GM19463 (cell line): ENCODE measurements around the gene HPSE2.
A peak's percentile ranks its signal among the peaks of the same experiment; 100 is the strongest.

Experiments
- ATAC-seq: cut with Tn5 transposase; IDR thresholded peaks from one replicate; pipeline ENCODE4 v1.9.1; 2021; ENCODE audit warnings: mild to moderate bottlenecking, moderate library complexity; ENCODE audit not compliant: unreplicated experiment

Gene HPSE2

DNA sequence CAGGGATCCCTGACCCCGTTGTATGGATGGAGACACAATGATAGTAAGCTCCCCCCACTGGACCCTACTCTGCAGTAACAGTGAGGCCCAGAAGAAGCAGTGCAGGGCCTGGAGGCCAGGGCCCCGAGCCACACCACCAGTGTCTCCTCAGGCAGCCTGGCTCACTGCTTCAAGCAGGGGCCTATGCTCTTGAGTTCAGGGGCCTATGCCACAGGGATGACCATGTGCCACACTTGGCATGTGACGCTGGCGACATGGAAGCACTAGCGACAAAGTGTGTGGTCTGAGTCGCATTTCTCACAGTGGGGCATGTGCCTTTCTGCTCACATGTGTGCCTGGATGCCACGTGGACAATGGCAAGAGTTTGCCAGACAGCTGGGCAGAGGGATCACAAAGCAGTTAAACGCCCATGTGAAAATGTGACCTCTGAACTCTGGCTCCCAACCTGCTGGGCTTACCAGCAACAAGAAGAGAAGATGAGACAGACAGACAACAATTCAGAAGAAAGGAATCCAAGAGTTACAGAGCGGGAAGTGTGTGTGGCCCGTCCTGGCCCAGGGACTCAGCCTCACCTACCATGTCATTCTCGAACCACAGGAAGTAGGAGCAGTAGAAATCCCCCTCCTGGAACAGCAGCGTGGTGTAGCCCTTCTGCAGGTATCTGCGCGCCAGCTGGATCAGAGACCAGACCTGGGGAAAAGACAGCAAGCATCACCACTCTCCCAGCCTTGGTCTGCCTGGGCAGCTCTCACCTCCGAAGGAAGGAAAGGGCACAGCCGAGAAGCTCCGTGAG, 816.0 kb downstream of the HPSE2 start:
- ATAC-seq = no peak

DNA sequence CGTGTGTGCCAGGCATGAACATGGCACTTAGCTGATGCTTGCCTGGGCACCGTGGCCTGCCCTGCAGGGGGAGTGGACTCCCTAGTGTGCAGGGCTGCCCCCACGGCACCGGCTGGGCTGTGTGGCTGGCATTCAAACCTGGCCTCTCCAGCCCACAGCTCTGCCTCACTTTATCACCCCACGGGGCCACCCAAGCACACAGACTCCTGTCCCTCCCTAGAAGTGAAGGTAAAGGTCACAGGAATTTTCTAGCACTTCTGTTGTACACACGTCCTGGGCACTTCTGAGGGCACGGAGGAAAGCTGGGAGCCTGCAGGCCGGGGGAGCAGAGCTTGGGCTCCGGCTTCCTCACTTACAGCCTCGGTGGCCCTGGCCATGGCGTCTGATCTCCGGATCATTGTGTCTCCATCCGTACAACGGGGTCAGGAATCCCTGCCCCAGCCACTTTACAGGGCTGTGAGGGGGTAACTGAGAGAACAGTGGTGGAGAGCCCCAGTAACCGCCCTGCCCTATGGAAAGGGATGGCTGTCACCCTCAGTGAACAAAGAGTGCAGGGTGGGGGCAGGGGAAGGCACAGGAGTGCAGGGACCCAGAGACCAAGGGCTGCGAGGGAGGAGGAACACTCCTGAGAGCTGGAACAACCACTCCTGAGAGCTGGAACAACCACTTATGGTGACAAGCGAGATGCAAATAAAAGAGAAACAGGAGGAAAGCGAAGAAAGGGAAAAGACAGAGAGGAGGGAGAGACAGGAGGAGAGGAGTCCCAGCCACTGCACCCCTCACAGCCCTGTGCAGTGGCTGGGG, 816.8 kb downstream of the HPSE2 start:
- no peak for ATAC-seq

DNA sequence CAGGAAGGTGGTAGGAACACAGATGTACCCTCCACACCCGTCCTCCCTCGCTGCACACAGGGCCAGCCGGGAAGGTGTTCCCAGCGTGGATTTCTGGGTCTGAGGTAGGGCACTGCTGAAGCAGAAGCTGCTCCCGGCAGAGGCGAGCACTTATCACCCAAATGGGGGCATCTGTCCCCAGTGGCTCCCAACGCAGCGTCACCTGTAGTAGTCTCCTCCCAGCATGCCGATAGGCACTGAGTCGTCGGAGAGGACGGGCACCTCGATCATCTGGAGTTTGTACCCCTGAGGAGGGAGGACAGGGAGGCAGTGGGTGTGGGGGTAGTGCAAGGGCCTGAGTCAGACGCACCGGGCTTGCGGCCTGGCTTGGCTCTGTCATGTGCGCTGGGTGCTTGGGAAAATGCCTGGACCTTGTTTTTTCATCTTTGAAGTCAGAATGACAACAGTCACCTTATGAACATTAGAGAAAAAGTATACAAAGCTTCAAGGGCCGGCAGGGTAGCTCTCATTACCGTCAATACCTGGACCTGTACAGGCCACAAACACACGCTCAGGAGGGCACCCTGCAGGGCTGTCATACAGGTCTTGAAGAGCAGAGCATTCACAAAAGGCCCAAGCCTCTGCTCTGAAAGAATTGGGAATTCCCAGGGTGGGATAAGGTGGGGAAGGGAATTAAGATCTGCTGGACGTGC, 817.5 kb downstream of the HPSE2 start:
- ATAC-seq = no peak

DNA sequence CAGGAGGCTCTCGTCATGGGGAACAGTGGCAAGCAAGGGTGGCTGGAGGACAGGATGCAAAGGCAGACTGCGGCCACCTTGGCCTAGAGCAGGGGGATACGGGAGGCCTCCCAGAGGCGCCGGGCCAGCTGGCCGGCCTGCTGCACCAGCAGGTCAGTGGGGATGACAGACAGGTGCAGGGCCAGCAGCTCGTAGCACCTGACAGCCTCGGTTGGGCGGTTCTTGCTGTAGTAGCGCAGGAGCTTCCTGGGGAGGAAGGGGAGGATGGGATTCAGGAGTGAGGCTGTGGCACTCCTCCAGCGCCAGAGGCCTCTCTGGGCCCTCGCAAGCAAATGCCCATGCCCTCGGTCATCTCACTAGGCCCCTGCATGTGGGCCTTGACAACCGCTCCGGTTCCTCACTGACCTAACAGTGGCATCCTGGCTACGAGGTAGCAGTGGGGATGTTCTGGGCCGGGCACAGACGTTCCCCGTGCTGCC, 818.1 kb downstream of the HPSE2 start:
- no peak for ATAC-seq

DNA sequence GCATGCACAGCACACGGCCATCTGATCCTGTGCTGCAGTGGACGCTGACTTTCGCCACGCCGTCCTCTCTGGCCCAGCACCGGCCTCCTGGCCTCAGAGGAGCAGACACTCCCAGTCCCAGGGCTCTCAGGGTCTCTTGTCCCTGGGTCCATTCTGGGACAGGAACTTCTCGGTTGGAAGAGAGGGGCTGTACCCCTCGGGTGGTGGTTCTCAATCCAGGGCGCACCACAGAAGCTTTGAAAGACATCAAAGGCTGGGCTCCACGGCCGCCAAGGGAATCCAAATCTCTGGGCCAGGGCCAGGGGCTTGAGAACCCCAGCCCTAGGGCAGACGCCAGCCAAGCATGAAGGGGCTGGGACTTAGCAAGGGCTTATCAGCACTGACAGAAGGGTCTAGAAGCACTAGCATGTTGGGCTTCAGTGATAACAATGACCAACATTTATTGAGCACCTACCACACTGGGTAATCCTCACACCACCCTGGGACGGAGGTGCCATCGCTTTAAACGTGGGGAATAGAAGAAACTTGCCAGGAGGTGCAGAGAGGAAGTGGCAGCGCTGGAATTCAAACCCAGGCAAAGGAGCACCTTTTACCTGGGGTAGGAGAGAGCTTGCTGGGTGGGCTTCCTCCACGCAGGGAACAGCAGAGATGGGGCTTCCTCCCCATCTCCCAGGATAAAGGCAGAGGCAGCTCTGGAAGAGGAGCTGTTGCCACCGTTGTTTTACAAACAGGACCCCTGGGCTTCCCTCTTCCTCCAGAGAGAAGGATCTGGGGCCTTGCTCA, 818.9 kb downstream of the HPSE2 start:
- ATAC-seq = no peak

DNA sequence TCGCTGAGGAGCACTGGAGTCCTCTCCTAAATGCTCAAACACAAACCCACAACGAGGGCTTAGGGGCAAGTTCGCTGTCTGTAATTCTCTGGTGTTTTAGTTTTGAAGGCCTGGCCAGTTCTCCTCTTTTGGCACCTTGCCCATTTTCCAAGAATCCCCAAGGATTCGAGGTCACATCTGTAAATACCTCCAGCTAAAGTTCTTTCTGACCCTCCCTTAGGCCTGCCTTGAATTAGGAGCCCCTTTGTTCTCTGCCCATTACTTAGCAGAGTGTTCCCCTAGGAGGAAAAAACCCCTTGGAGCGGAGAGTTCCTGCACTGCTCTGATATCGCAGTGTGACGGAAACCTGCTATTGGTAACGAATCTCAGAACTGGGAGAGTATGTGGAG, 819.9 kb downstream of the HPSE2 start:
- no peak for ATAC-seq

DNA sequence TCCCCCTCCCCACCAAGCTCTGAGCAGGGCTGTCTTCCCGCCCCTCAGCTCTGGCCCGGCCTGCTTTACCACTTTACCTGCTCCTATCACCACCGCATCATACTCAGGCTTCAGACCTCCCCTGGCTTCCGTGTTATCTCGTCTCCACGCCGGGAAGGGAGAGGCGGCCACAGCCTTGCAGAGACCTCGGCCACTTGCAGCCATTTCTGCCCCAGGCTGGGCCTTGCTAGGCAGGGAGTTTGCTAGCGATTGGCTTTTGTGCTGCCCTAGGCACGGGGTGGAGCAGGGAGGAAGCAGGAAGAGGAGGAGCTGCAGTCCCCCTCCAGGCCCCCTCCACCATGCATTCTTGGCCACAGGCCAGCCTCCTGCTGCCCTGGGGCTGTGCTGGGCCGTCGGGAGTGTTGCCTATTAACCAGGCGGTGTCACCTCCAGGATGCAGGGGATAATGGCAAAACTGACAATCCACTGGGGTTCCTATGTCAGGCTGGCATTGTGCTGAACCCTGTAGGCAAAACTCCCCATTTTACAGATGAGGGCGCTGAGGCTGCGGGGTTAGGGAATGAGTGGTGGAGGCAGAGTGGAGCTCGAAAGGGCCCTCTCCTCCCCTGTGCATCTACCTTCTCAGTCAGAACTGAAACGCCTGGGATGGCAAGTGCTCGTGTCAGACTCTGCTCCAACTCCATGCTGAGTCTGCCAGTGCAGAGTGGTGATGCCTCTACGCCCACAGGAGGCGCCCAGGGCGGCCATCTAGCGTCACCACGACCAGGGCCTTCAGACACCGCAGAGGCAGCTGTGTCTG, 820.5 kb downstream of the HPSE2 start, which contains the start of gene PYROXD2:
Gene PYROXD2, minus strand, starts transcription at position 251 of the 799 bp plus-strand sequence. Its CDS starts 47 bp downstream, at position 204.
- peak; percentile 40 for ATAC-seq

DNA sequence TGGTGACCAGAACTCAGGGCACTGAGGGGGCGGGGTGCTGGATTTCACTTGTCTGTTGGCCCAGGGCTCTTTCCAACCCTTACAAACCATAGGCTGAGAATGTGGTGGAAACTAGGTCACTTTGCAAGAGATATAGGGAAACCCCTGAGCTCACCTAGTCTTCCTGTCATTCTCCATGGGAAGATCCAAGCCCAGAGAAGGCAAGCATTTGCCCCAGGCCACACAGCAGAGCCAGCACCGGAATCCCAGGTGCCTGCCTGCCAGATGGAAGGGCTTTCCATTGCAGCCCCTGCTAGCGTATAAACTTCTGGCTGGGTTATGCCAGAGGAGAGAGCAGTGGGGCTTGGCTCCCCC, 821.1 kb downstream of the HPSE2 start:
- no peak for ATAC-seq

DNA sequence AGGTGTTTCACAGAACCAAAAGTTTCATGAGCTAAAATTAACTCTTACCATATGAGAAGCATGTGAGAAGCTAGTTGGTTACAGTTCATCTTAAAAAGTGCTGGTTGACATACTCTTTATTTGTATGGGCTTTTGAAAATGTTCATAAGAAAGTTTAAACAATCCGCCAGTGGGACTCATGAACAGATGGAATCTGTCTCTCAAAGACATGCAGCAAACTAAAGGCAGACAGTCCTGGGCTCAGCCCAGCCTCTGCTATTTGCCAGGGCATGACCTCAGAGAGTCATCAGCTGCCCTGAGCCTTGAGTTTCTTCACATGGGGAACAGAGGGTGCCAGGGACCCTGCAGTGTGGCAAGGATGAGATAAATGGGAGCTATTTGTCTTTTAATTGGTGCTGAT, 823.9 kb downstream of the HPSE2 start:
- no peak for ATAC-seq

DNA sequence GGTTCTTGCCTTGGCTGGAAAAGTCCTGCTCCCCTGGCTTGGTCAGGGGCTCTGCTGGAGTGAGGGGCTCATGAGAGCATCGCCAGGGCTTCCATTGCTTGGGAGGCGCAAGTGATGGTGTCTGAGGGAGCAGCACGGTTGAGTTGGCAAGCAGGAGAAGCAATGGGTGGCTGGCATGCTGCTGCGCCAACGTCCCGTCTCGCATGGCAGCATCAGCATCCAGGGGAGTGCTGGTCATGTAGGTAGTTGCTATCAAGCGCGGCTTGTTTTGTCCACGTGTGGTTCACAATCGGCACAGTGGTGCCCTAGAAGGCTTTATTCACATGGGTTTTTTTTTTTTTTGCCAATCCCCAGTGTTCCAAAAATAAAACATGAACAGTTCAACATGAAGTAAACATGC, 824.5 kb downstream of the HPSE2 start:
- no peak for ATAC-seq

DNA sequence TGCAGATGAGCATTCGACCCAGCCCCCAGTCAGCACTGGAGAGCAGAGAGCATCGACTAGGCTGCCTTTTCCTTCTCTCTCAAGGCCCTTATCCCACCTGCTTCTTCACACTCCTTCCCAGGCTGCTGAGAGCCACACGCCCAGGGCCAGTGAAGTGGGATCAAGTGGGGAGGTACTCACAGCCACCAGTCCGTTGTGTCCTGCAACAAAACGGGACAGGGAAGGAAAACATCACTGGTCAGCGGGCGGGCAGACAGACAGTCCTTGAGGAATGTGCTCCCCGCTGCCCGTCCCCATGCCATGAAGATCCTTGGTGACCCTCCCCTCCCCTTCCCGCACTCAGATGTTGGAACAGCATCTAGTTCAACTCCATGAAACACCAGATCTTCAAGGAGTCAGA, 824.9 kb downstream of the HPSE2 start:
- ATAC-seq = no peak

DNA sequence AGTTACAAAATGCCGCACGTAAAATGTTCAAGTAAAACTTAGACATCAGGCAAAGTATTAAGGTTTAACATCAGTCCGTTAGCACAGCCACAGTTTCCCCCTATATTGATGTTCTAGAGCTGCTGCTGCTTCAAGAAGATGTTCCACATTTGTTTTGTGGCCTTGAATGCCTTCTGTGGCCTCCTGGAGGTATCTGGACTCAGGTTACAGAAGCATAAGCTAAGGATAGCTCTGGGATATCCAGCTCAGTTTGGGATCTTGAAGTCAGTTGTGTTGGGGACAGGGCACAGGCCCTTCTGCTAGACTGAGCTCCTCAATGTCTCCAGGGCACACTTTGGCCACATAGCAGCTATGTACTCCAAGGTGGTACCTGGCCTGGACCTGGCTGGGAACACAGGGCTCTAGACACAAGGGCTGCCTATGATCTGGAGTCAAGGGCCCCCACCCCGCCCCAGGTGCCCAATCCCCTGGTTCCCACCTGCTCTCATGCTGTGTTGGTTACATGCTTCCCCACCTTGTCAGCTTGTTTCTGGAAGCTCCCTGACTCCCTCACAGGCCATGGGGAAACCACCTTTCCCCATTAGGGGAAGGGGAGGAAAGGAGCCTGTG, 825.4 kb downstream of the HPSE2 start:
- ATAC-seq = no peak

DNA sequence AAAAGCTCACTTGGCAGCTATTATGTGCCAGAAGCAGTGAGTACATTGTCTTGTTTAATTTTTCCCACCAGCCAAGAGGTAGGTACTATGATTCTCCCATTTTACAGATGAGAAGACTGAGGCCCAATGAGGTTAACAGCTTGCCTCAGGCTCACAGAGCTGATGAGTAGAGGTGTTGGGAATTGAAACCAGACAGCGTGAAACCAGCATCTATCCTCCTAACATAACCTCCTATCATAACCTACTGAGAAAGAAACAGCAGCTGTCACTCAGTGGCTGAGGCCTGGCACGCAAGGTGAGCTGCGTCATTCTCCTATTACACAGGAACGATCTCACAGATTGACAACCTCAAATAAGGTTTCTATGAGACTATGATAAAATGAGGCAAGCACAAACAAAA, 826.9 kb downstream of the HPSE2 start:
- no peak for ATAC-seq

DNA sequence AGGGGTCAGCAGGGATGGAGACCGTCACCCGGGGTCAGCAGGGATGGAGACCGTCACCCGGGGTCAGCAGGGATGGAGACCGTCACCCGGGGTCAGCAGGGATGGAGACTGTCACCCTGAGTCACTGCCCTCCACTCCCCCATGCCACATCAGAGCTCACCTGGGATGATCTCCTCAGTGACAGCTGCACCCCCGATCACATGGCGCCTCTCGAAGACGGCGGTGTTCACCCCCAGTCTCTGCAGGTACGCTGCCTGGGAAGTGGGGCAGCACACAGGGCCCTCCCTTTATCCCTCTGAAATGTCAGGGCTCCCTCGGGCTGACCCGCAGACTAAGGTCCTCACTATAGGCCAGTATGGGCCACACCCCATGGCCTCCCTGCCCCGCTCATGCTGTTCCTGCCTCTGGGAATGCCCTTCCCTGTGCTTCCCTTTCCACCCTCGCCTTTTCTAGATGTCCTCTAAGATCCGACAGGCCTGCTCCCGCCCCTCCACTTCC, 827.9 kb downstream of the HPSE2 start:
- ATAC-seq = no peak
